Fibroblast of upper back skin (primary cell): Measurements from ENCODE around the gene TRAF4.
A peak's percentile ranks its signal among the peaks of the same experiment; 100 is the strongest.

Experiments used
- DNase-seq: peaks from one replicate; pipeline ENCODE4 v3.0.0-alpha.2; 2013

TRAF4 gene

GRCh38 chr17:28743243-28744103 lies at the start of gene TRAF4:
TSS of gene TRAF4 (plus strand) at chr17:28744011. CDS start at chr17:28744113, 102 bp downstream.
- DNase-seq: peak; percentile 87

GRCh38 chr17:28698253-28698941 lies 45.4 kb upstream of the TRAF4 start:
- no peak for DNase-seq

- DNase-seq: no peak
These were observed 43.5 kb upstream of the TRAF4 start for GRCh38 chr17:28700278-28700677.

GRCh38 chr17:28700830-28701492 lies 42.9 kb upstream of the TRAF4 start:
- DNase-seq: no peak

- no peak for DNase-seq
These were observed 41.6 kb upstream of the TRAF4 start for GRCh38 chr17:28702026-28702751.

GRCh38 chr17:28702752-28703150 lies 41.1 kb upstream of the TRAF4 start:
- no peak for DNase-seq

- DNase-seq: no peak
These were observed 40.1 kb upstream of the TRAF4 start for GRCh38 chr17:28703552-28704218.

GRCh38 chr17:28704219-28704858 lies 39.5 kb upstream of the TRAF4 start:
- no peak for DNase-seq

GRCh38 chr17:28705074-28705659 lies 38.6 kb upstream of the TRAF4 start:
- DNase-seq: no peak

GRCh38 chr17:28705728-28706334 lies 38.0 kb upstream of the TRAF4 start:
- DNase-seq: no peak

- no peak for DNase-seq
These were observed 37.1 kb upstream of the TRAF4 start for GRCh38 chr17:28706471-28707338.

- DNase-seq: no peak
These were observed 36.5 kb upstream of the TRAF4 start for GRCh38 chr17:28707339-28707720.

GRCh38 chr17:28710861-28711722 lies 32.7 kb upstream of the TRAF4 start:
- peak; percentile 89 for DNase-seq

GRCh38 chr17:28711723-28712031 lies 32.1 kb upstream of the TRAF4 start, which contains the start of gene PROCA1:
TSS of gene PROCA1 (minus strand) at chr17:28711888. CDS start at chr17:28711660, 228 bp downstream.
- no peak for DNase-seq

- peak; percentile 28 for DNase-seq
These were observed 31.6 kb upstream of the TRAF4 start for GRCh38 chr17:28712032-28712704.

- no peak for DNase-seq
These were observed 31.0 kb upstream of the TRAF4 start for GRCh38 chr17:28712705-28713415.

GRCh38 chr17:28714281-28714680 lies 29.5 kb upstream of the TRAF4 start:
- no peak for DNase-seq

- no peak for DNase-seq
These were observed 28.6 kb upstream of the TRAF4 start for GRCh38 chr17:28715217-28715616.
